K562 (cell line): ENCODE results near the gene HS3ST3A1. TPM values are rescaled to one million over a fixed set of nuclear protein-coding genes. Genes with fewer than 3 reads are reported as not detected.

Source experiments
- ATAC-seq: fragments of 200-7000 bp; cut with Tn5 transposase; 3 replicates; pipeline ENCODE4 v1.9.1; 2020; ENCODE audit warnings: moderate library complexity
- BruUV-seq: library from RNA; stranded (reverse); fragments of 400-500 nt; replicated peaks from 2 replicates; lab custom pipeline; 2021; lab: Mats Ljungman, UMichigan
- CTCF ChIA-PET: fragments of 300-600 bp; formaldehyde crosslinking; extraction: SDS; loops from one replicate; lab custom pipeline; 2021; ENCODE audit warnings: low intra/inter-chr PET ratio; lab: Yijun Ruan, JAX
- POLR2A ChIA-PET: fragments of 300-600, 350-650 bp; sonication (Branson Sonifier 250); formaldehyde crosslinking; extraction: SDS; loops from one replicate; lab custom pipeline; 2021; ENCODE audit warnings: antibody characterized with exemption, inconsistent platforms; lab: Yijun Ruan, JAX
- DNase-seq, 4 experiments: peaks; one replicate each; pipeline versions ENCODE4 v3.0.0 to v3.0.0-alpha.2; 2011 to 2018; ENCODE audit warnings: low spot score in 3 of 4, mixed read lengths in 3 of 4; ENCODE audit errors: extremely low read depth in 1 of 4
- FAIRE-seq: peaks from 2 replicates; lab custom pipeline; 2011; peaks lifted over from hg19 to GRCh38; lab: Jason Lieb, UNC
- H2AFZ ChIP-seq: 2 replicates; pipeline ENCODE4 v1.6.0; 2011; ENCODE audit warnings: low read depth, low read length, control low read depth, inconsistent platforms
- H3K27ac ChIP-seq: fragments of 200-600 bp; 3 replicates; pipeline ENCODE4 v1.8.0; 2011; ENCODE audit warnings: low read depth, mild to moderate bottlenecking, control low read depth, inconsistent platforms, low read length, moderate library complexity, mixed read lengths; ENCODE audit errors: extremely low read depth
- H3K27me3 ChIP-seq, 2 experiments: fragments of 300-600 bp in 1 of 2; 2 replicates in 1 of 2; 3 replicates in 1 of 2; pipeline versions ENCODE4 v1.6.0 to v1.8.0; 2011; ENCODE audit warnings: inconsistent platforms in 2 of 2, low read length in 2 of 2, mild to moderate bottlenecking in 1 of 2, mixed read lengths in 1 of 2, moderate library complexity in 1 of 2; ENCODE audit not compliant: control insufficient read depth in 2 of 2, insufficient read depth in 2 of 2
- H3K36me3 ChIP-seq: fragments of 300-600 bp; 3 replicates; pipeline ENCODE4 v1.8.0; 2011; ENCODE audit warnings: mild to moderate bottlenecking, low read length, inconsistent platforms; ENCODE audit not compliant: control insufficient read depth, insufficient read depth
- H3K4me1 ChIP-seq, 2 experiments: fragments of 200-600 bp in 1 of 2; replicated peaks in 1 of 2; 2 replicates in 1 of 2; 3 replicates in 1 of 2; pipeline versions ENCODE4 v1.5.1 to v1.8.0; 2011; ENCODE audit warnings: inconsistent platforms in 2 of 2, low read length in 2 of 2, mild to moderate bottlenecking in 1 of 2, mixed read lengths in 1 of 2, moderate library complexity in 1 of 2; ENCODE audit not compliant: control insufficient read depth in 2 of 2, insufficient read depth in 2 of 2
- H3K4me2 ChIP-seq: 2 replicates; pipeline ENCODE4 v1.6.1; 2011; ENCODE audit warnings: low read length, control low read depth, inconsistent platforms, mixed read lengths; ENCODE audit not compliant: insufficient read depth
- H3K4me3 ChIP-seq: fragments of 200-600 bp; sonication (generic), shearing (Covaris generic); 2 replicates; pipeline ENCODE4 v1.5.1; 2016; ENCODE audit warnings: control low read depth, inconsistent platforms
- H3K79me2 ChIP-seq: fragments of 200-600 bp; 3 replicates; pipeline ENCODE4 v1.8.0; 2011; ENCODE audit warnings: low read length, inconsistent platforms; ENCODE audit not compliant: control insufficient read depth, insufficient read depth
- H3K9ac ChIP-seq, 2 experiments: 2 replicates each; pipeline versions ENCODE4 v1.6.0 to v1.6.1; 2011; ENCODE audit warnings: low read depth in 2 of 2, low read length in 2 of 2, control low read depth in 1 of 2, inconsistent platforms in 1 of 2, mild to moderate bottlenecking in 1 of 2, mixed read lengths in 1 of 2; ENCODE audit not compliant: insufficient read depth in 1 of 2
- H3K9me1 ChIP-seq: one replicate; pipeline ENCODE4 v1.6.0; 2011; ENCODE audit warnings: inconsistent platforms, mild to moderate bottlenecking, low read length, moderate library complexity; ENCODE audit not compliant: control insufficient read depth, insufficient read depth
- H3K9me3 ChIP-seq: replicated peaks from 2 replicates; pipeline ENCODE4 v1.5.1; 2011; ENCODE audit warnings: low read depth, low read length, inconsistent platforms; ENCODE audit not compliant: control insufficient read depth, insufficient read depth
- H4K20me1 ChIP-seq: replicated peaks from 2 replicates; pipeline ENCODE4 v1.6.1; 2011; ENCODE audit warnings: low read length, inconsistent platforms, mixed read lengths; ENCODE audit not compliant: control insufficient read depth, insufficient read depth
- CBFA2T3 ChIP-seq: fragments of 450-650 bp; IDR thresholded peaks from 2 replicates; pipeline ENCODE4 v1.6.1; 2017
- CBX1 ChIP-seq: sonication (generic); IDR thresholded peaks from 2 replicates; pipeline ENCODE4 v1.6.1; 2016; ENCODE audit warnings: antibody characterized with exemption, low read depth, mild to moderate bottlenecking
- FOS ChIP-seq: IDR thresholded peaks from 3 replicates; pipeline ENCODE4 v1.6.1; 2011; ENCODE audit not compliant: insufficient read length; ENCODE audit errors: extremely low read depth
- HDAC6 ChIP-seq: IDR thresholded peaks from 2 replicates; pipeline ENCODE4 v1.6.1; 2012; ENCODE audit warnings: low read depth, mild to moderate bottlenecking, control low read depth, inconsistent platforms, low read length, moderate library complexity
- HMG20B ChIP-seq: fragments of 250-450 bp; sonication (Bioruptor Pico); IDR thresholded peaks from 2 replicates; pipeline ENCODE4 v1.5.0; 2021; ENCODE audit warnings: mild to moderate bottlenecking
- HNRNPL ChIP-seq: fragments of 200-400 bp; formaldehyde crosslinking; IDR thresholded peaks from 2 replicates; pipeline ENCODE4 v1.6.1; 2017; ENCODE audit warnings: low read depth, mild to moderate bottlenecking, low read length
- ILF3 ChIP-seq: fragments of 450-650 bp; IDR thresholded peaks from 2 replicates; pipeline ENCODE4 v1.6.1; 2018; ENCODE audit warnings: antibody characterized with exemption, mild to moderate bottlenecking, moderate library complexity, borderline replicate concordance
- KAT8 ChIP-seq: fragments of 450-650 bp; IDR thresholded peaks from 2 replicates; pipeline ENCODE4 v1.6.1; 2016; ENCODE audit warnings: low read depth, mild to moderate bottlenecking
- KLF10 ChIP-seq: fragments of 250-450 bp; sonication (Bioruptor Pico); IDR thresholded peaks from 2 replicates; pipeline ENCODE4 v1.6.1; 2021; ENCODE audit warnings: matching md5 sums
- NKRF ChIP-seq: fragments of 450-650 bp; IDR thresholded peaks from 2 replicates; pipeline ENCODE4 v1.6.1; 2016; ENCODE audit warnings: borderline replicate concordance
- NR0B1 ChIP-seq: fragments of 450-650 bp; IDR thresholded peaks from one replicate; pipeline ENCODE4 v1.6.1; 2018; ENCODE audit warnings: mild to moderate bottlenecking, moderate library complexity; ENCODE audit not compliant: partially characterized antibody
- PHF8 ChIP-seq: fragments of 200-600 bp; sonication (generic); IDR thresholded peaks from 2 replicates; pipeline ENCODE4 v1.6.1; 2012; ENCODE audit warnings: mixed run types, mild to moderate bottlenecking, inconsistent platforms, low read length, moderate library complexity, borderline replicate concordance
- RBM22 ChIP-seq: fragments of 200-400 bp; formaldehyde crosslinking; IDR thresholded peaks from 2 replicates; pipeline ENCODE4 v1.6.1; 2018; ENCODE audit warnings: low read length, low read depth; ENCODE audit not compliant: poor library complexity, severe bottlenecking
- SREBF2 ChIP-seq: sonication (generic); formaldehyde crosslinking; IDR thresholded peaks from 2 replicates; pipeline ENCODE4 v1.4.0; 2020; ENCODE audit warnings: mild to moderate bottlenecking, missing genetic modification reagents
- STAT6 ChIP-seq: sonication (generic); formaldehyde crosslinking; IDR thresholded peaks from 2 replicates; pipeline ENCODE4 v1.8.1; 2023; ENCODE audit warnings: mild to moderate bottlenecking, missing genetic modification reagents
- TRIM28 ChIP-seq: fragments of 450-650 bp; IDR thresholded peaks from 2 replicates; pipeline ENCODE4 v1.6.1; 2017
- ZNF143 ChIP-seq: sonication (generic); formaldehyde crosslinking; IDR thresholded peaks from 2 replicates; pipeline ENCODE4 v1.9.0; 2022; ENCODE audit warnings: mild to moderate bottlenecking, missing genetic modification reagents
- ZNF445 ChIP-seq: fragments of 250-450 bp; sonication (Bioruptor Pico); IDR thresholded peaks from 2 replicates; pipeline ENCODE4 v1.4.0; 2020; ENCODE audit warnings: low read depth, mild to moderate bottlenecking, moderate library complexity
- WGBS: fragments of 100-300 bp; shearing (Covaris generic); methylation state at CpG from one replicate; pipeline ENCODE4 v1.1.6; 2016; ENCODE audit warnings: low coverage, mixed read lengths; ENCODE audit not compliant: insufficient coverage; ENCODE audit errors: missing lambda C conversion rate; 5-methylcytosine and 5-hydroxymethylcytosine counted together
- in situ Hi-C: fragments of 300-500 bp; cut with MboI; formaldehyde crosslinking; loops from 4 replicates; pipeline ENCODE4 v1.15.0; 2018; ENCODE audit warnings: inconsistent platforms, mixed read lengths
- intact Hi-C: fragments of 100-400 bp; cut with micrococcal nuclease; formaldehyde crosslinking; loops from 2 replicates; pipeline ENCODE4 v1.14.2; 2022
- polyA plus RNA-seq, 8 experiments: library from polyadenylated mRNA; depleted of rRNA in 4 of 8; stranded (reverse) in 5 of 8; unstranded in 3 of 8; fragments of >200 nt; fragmentation: Nextera tagmentation in 2 of 8; fragmentation: Illumina TruSeq in 1 of 8; extraction: Ambion mirVana in 2 of 8; extraction: Trizol in 1 of 8; gene quantifications; 2 replicates each; pipeline versions ENCODE4 v1.2.1 to v1.2.3, GENCODE V29; 2011 to 2014; ENCODE audit warnings: inconsistent platforms in 1 of 8, missing spikeins in 1 of 8
- total RNA-seq, 7 experiments: library from RNA; depleted of rRNA in 6 of 7; stranded (reverse); fragments of >200 nt in 6 of 7; fragmentation: Illumina TruSeq in 2 of 7; extraction: Trizol in 2 of 7; gene quantifications; 2 replicates each; pipeline versions ENCODE4 v1.2.1 to v1.2.3, GENCODE V29; 2011 to 2021; ENCODE audit warnings: low replicate concordance in 1 of 7

HS3ST3A1 gene
- total and polyA plus RNA-seq, 9 of the 15 experiments (the other 6 are each of a cell fraction or from before 2014, with no cell fraction given): 0.25 to 14.8 (median 2.3) TPM

GRCh38 chr17:13646411-13646810 lies 44.7 kb upstream of the HS3ST3A1 start (continued):
- TF ChIP-seq KLF10 (CRISPR knock-in tag): no peak
- TF ChIP-seq, all 486 proteins: peak for 0

- Histone ChIP-seq H3K36me3 (no peaks in the 10 kb centered on the region), H3K4me2 (no peak overlapping the region), H3K9ac (no peak overlapping the region), H2AFZ (no peak overlapping the region), H3K9me3 (no peaks in the 10 kb centered on the region), H4K20me1 (no peaks in the 10 kb centered on the region), H3K27me3 (peaks cover 0 to 18% of the 10 kb centered on the region in 2 experiments; a peak in 4 of 5 replicates), H3K27ac (no peak overlapping the region), H3K4me3 (no peak overlapping the region), H3K79me2 (no peaks in the 10 kb centered on the region), H3K9me1 (no peaks in the 10 kb centered on the region), H3K4me1 (peaks cover 0 to 8% of the 10 kb centered on the region in 2 experiments; a peak in 2 of 5 replicates)
- 0% methylated on average over 2 of the region's 2 CpGs for WGBS
- FAIRE-seq (no peak), DNase-seq (no peak), ATAC-seq (no peak)
- POLR2A ChIA-PET: no interaction called here
- CTCF ChIA-PET: interaction anchor here (0.5 kb wide), 1 partner anchor 47 kb away, joined by 3 read pairs; no protein-coding TSS in a partner anchor
- intact Hi-C loops (no loop called here), in situ Hi-C loops (no loop called here)
- no TSS peak for BruUV-seq
- TF ChIP-seq ILF3: no peak
- no peak for TF ChIP-seq FOS
- no peak for TF ChIP-seq ZNF445
- no peak for TF ChIP-seq CBX1
- TF ChIP-seq SREBF2 (CRISPR knock-in tag): no peak
- no peak for TF ChIP-seq ZNF143 (CRISPR knock-in tag)
- no peak for TF ChIP-seq HNRNPL
- TF ChIP-seq NR0B1: no peak
- TF ChIP-seq STAT6 (CRISPR knock-in tag): no peak
- no peak for TF ChIP-seq PHF8
- no peak for TF ChIP-seq KAT8
- no peak for TF ChIP-seq HMG20B (CRISPR knock-in tag)
- TF ChIP-seq TRIM28: no peak
- TF ChIP-seq NKRF: no peak
- TF ChIP-seq RBM22: no peak
- TF ChIP-seq CBFA2T3: no peak
- TF ChIP-seq HDAC6: no peak
These were observed 41.5 kb upstream of the HS3ST3A1 start for GRCh38 chr17:13643180-13643579.
